ENCODE results near the gene TNC.
"Not testable (repeated sequence)": the region's sequence is repeated elsewhere in the genome, so short reads cannot be mapped to it uniquely, and the experiment has no call there.

Gene TNC

DNA sequence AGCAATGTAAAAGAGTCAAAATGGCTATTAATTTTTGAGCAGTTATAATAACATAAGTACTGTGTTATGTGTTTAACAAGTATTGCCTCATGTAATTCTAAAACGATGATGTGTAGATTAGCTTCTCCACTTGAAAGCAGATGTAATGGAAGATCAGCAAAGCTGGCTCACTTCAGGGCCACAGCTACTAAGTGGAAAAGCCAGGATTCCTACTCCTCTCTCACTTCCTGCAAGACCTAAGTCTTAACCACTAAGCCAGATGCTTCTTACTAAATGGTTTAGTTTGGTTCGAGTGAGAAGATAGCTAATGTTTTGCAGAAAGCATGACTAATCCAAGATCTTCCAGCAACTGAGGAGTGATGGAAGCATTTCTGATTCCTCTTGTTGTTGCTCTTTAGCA is 15.7 kb upstream of the TNC start:
- no peak for DNase-seq

- no peak for DNase-seq
Measured at GRCh38 chr9:115132648-115133047, 14.7 kb upstream of the TNC start.

DNA sequence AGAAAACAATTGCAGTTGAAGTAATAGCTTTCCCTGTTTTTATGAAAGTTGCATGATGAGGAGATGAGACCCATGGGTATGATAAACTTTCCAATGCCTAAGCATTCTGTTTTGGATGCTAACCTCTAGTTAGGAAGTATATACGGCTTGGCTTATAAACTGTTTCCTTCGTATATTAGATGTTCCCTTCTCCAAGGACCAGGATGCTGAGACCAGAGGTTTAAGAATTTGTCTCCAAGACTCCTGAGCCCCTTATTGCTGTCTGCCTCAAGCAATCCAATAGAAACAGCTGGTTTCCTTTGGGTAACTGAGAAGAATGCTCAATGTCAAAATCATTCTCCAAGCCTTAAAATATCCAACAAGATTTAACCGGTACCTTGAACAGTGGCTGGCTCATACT is 12.2 kb upstream of the TNC start:
- DNase-seq: no peak

DNA sequence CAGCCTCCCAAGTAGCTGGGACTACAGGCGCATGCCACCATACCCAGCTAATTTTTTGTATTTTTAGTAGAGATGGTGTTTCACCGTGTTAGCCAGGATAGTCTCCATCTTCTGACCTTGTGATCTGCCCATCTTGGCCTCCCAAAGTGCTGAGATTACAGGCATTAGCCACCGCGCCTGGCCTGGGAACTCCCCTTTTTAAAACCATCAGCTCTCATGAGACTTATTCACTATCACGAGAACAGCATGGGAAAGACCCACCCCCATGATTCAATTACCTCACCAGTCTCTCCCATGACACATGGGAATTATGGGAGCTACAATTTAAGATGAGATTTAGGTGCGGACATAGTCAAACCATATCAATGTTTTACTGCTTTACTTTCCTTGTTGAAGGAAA is 10.8 kb upstream of the TNC start:
- not testable (repeated sequence) for DNase-seq

- no peak for DNase-seq
Measured at GRCh38 chr9:115127191-115127817, 9.3 kb upstream of the TNC start.

- DNase-seq: no peak
Measured at GRCh38 chr9:115126404-115126803, 8.4 kb upstream of the TNC start.

- DNase-seq: no peak
Measured at GRCh38 chr9:115122937-115123336, 5.0 kb upstream of the TNC start.

- no peak for DNase-seq
Measured at GRCh38 chr9:115121181-115121580, 3.2 kb upstream of the TNC start.

DNA sequence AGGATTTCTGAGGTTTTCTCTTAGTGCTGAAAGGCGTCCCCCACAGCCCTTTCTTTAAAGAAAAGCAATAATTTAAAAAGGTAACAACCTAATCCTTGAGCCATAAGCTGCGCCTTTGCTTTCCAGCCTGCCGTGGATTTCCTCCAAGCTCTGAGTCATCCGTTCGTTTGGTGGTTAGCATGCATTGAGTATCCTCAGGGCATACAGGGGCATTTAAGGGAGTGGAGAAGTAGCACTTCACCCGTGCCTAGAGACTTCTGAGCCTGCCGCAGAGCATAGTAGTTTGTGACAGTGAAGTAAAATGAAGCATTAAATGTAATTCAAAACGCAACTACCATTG is 892 bp upstream of the TNC start:
- no peak for DNase-seq

DNA sequence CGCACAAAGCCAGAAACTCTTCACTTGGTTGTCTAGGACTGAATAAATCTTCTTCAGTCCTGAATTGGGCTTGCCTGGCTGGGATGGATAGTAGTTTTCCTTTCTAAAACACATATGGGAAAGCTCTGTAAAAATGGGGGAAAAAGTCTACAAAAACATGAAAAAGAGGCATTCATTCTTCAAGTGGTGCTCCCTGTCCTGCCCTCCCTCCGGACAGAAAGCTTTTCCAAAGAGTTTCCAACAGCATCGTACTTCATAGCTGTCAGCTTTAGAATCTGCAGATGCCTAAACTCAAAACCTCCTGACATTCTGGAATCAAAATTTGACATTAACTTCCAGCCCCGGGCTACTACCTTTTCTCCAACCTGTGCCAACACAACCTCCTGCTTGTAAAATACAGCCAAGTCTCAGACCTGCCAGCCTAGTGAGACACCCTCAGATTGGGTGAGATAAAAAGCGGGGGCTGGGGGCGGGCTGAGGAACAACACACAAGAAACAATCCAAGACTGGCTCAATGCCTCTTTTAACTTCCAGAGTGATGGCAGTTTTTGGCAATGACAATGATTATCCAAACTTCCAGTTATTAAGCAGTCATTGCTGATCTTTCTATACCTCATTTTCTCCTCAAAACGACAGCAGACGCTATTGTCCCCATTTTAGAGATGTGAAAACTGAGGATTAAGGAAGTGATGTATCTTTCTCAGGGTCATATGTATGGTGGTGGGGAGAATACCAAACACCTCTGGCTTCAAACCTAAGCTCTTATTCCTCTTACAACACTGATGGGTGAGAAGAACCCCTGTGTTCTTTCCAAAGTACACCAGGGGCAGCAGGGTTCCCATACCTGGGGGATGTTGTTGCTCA is 1.3 kb downstream of the TNC start:
- no peak for DNase-seq

GRCh38 chr9:115115924-115116323 is 2.0 kb downstream of the TNC start:
- no peak for DNase-seq

GRCh38 chr9:115115117-115115880 is 2.7 kb downstream of the TNC start:
- no peak for DNase-seq

DNA sequence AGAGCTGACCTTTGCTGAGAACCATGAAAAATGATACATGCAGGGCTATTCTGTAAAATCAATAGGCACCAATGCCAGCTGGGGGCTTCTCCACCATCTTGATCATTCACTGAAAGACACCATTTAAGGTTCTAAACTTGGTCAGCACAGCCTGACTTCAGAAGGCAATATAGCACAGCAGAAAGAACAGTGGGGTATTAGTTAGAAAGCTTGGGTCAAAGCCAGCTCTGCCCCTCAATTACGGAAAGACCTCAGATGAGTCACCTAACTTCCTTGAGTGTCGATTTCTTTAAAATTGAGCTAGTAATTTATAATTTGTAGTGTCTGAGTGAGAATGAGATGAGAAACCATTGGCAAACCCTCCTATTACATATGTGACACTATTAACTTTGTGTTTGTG is 3.4 kb downstream of the TNC start:
- DNase-seq: no peak

DNA sequence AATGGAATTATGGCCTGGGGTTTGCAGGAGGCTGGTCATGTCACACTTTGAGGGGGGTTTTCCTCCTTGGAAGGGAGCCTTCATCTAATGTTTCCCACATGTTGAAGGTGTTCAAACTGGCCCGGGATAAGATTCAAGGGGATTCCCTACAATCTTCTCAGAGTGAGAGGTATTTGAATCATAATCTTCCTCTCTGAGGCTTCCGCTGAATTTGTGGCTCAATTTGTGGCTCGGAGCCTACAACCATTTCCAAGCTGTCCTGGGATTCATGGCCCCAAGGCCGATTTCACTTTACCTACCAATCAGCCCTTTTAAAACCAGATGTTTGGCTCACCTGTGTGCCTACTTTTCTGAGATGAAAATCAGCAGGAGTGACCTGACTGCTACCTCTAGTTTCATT is 3.9 kb downstream of the TNC start:
- DNase-seq: no peak

DNA sequence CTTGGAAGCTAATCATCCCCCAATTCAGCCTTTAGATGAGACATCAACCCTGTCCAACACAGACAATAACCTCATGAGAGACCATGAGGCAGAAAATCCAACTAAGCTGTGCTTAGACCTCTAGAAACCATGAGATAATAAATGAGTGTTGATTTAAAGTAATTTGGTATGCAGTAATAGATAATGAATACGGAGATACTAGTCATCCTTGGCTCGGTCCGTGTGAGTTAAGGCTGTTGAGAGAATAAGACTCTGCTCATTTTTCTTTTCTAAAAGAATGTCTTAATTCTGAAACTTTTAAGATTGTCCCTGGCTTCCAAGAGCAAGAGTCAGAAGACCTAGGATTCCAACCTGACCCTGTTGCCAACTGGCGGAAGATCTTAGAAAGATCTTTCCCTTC is 6.1 kb downstream of the TNC start:
- DNase-seq: no peak

- no peak for DNase-seq
Measured at GRCh38 chr9:115109486-115109885, 8.5 kb downstream of the TNC start.

DNA sequence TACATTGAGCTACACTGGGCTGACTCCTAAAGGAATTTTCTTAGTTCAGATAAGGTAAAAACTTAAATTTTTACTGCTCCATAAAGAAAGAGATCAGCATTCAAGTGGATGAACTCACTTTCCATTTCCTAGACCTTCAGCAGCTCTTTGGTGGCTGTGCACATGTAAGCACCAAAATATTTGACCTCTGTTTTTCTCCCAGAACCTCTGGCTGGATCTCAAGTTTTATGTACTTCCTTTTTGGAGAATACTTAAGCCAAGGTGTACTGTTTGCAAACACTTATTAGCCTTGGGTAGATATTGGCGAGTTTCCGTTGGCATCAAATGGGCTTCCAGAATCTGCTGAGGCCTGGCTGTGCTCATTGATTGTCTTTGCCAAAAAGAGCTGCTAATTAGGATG is 10.3 kb downstream of the TNC start:
- no peak for DNase-seq

- no peak for DNase-seq
Measured at GRCh38 chr9:115106642-115107041, 11.3 kb downstream of the TNC start.

GRCh38 chr9:115106001-115106400 is 12.0 kb downstream of the TNC start:
- DNase-seq: no peak

DNA sequence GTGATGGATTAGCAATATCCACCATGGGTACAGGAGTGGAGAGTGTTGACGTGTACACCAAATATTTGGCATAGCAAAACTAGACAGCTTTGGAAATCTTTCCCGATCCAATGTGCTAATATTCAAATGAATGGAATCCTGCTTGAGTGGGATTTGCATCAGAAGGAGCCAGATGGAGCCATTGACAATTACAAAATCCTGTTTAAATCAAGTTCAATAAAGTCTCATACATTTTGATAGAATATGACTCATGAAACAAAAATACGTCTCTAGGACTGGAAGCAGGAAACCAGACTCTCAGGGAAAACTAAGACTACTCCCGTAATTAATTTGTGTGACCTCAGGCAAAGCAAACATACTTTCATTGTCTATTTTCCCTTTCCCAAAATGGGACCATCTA is 13.0 kb downstream of the TNC start:
- no peak for DNase-seq

GRCh38 chr9:115103746-115104477 is 14.0 kb downstream of the TNC start:
- no peak for DNase-seq

DNA sequence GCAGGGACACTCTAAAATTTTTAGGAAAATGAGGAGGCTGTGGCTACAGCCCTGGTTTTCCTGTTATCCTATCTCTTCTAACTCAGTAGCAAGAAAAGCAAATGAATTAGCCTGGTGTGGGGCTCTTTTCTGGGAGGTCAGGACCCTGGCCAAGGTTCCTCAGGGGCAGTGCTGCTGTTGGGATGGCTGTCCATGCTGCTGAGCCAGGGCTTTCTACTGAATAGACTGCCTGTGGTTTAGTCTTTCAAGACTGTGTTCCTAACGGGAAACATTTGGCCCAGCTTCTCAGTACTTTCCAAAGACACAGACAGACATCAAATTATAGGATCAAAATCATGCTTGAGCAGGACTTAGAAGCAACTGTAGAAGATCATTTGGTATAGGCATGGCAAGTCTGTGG is 18.1 kb downstream of the TNC start:
- DNase-seq: no peak

DNA sequence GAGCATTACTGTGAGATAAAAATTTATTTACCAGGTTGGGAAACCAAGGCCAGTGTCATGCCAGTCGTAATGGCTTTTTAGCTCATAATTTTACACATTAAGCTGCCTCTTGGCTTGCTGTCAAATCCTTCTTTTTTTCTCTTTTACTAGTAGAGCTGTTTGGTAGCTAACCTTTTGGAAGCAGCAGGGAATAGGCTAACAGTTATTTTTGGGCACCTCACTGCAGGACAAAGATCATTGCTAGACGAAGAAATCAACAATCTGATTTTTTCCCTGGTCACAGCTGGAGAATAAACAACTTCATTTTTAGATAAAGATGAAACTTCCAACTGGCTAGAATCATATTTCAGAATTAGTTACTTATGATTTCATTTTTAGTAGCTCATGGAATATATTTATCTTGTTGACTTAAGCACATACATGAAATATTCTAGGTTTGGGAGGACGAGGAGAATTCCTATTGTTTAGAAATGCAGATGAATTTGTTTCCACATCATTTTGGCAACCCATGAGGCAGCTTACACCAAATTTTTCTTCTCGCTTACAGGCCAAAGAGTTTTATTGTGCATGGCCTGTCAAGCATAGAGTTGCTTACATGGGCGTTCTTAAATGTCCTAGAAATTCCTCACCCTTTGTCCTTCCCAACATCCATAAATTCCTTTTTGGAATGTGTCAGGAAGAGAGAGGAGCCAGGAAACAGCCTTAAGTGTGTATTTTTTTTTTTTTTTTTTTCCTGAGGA is 19.6 kb downstream of the TNC start:
- no peak for DNase-seq

Data from stimulated activated CD4-positive, alpha-beta T cell treated with anti-CD3 and anti-CD28 coated beads, Interleukin-4, amount 100 ng/mL, for 4 hours (primary cell).